SK-N-MC (cell line): Measurements from ENCODE around the gene ANKRD22.

Source experiments
- EZH2 ChIP-seq: fragments of 200-600 bp; sonication (generic); IDR thresholded peaks from one replicate; pipeline ENCODE4 v1.6.1; 2017; ENCODE audit warnings: antibody characterized with exemption
- FOXP2 ChIP-seq: optimal IDR thresholded peaks from 2 replicates; pipeline ENCODE3; 2011; ENCODE audit warnings: mild to moderate bottlenecking, moderate library complexity; ENCODE audit not compliant: insufficient read depth; ENCODE audit errors: extremely low read length, control extremely low read depth
- POLR2AphosphoS5 ChIP-seq: IDR thresholded peaks from 2 replicates; pipeline ENCODE4 v1.6.1; 2012; ENCODE audit warnings: mild to moderate bottlenecking, low read depth, low read length, borderline replicate concordance

DNA sequence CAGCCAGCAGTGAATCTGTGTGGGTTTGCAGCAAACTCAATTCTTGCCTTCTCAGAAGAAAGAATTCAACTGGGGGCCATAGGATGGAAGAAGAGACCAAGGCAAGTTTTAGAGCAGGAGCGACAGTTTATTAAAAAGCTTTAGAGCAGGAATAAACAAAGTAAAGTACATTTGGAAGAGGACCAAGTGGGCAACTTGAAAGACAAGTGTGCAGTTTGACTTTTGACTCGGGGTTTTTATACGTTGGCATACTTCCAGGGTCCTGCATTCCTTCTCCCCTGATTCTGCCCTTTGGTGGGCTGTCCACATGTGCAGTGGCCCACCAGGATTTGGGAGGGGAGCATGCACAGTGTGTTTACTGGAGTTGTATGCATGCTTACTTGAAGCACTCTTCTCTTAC, 3.0 kb upstream of the ANKRD22 start:
- TF ChIP-seq POLR2AphosphoS5 (no peak), EZH2 (no peak), FOXP2 (no peak)
